DMS79 treated with DMSO at 0.1 percent for 48 hours (cell line): ENCODE results near the gene HFM1.
"Not testable (repeated sequence)": the region's sequence is repeated elsewhere in the genome, so short reads cannot be mapped to it uniquely, and the experiment has no call there.

Source experiments
- DNase-seq: peaks from one replicate; lab custom pipeline; 2025; lab: John Stamatoyannopoulos, UW

Gene HFM1

GRCh38 chr1:91346824-91347223 lies 57.8 kb downstream of the HFM1 start:
- no peak for DNase-seq

DNA sequence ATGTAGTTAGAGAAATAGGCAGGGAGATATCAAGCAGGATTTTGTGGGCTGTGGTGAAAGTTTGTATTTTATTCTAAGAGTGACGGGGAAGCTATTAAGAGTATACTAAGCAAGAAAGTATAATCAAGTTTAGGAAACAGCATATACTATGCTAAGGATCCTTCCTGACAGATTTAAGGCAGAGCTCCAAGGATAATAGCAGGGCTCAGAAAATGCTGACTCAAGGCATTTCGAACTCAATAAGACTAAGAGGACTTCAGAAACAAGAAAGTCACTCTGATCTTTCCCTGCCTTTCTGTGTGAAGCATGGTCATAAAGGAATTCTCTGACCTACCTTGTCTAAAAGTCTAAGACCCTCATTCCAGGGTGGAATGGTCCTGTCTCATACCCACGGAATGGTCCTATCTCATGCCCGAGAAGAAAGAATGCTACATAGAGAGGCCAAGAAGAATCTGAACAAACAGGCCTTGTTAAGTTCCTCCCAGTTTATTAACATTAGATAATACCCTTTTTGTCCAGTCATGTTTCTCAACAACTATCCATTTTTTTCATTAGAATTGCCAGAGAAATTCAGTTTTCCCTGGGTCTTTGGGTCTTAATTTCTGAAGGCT lies 59.1 kb downstream of the HFM1 start:
- DNase-seq: no peak

GRCh38 chr1:91338501-91338900 lies 66.1 kb downstream of the HFM1 start:
- DNase-seq: no peak

- no peak for DNase-seq
These were observed 69.0 kb downstream of the HFM1 start for GRCh38 chr1:91335603-91336002.

DNA sequence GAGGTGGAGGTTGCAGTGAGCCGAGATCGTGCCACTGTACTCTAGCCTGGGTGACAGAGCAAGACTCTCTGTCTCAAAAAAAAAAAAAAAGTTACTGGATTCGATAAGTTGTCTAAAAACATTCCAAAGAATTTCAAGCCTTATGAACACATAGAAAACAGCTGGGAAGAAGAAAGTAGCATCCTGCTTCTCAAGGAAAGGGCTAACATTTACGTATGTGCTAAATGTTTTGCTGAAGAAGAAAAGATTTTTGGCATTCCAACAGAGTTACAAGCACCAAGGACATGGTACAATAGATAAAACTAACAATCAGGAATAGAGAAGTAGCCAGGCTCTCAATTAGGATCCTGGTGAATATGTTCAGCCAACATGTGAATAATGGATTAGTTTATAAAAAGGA lies 69.8 kb downstream of the HFM1 start:
- DNase-seq: no peak

DNA sequence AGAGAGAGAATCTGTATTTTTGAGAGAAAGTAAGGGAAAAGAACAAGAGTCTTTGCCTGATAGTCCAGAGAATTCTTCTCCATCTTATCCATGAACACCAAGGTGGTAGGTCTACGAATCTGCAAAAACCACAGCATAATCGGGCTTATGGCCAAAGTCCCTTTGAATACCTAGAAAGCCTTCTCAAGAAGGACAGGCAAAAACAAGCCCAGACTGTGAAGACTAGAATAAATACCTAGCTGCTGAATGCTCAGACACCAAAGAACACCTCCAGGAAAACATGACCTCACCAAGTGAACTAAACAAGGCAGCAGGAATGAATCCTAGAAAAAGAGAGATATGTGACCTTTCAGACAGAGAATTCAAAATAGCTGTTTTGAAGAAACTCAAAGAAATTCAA lies 79.2 kb downstream of the HFM1 start:
- no peak for DNase-seq

- no peak for DNase-seq
These were observed 90.0 kb downstream of the HFM1 start for GRCh38 chr1:91314643-91315042.

GRCh38 chr1:91311672-91312071 lies 93.0 kb downstream of the HFM1 start:
- DNase-seq: no peak

DNA sequence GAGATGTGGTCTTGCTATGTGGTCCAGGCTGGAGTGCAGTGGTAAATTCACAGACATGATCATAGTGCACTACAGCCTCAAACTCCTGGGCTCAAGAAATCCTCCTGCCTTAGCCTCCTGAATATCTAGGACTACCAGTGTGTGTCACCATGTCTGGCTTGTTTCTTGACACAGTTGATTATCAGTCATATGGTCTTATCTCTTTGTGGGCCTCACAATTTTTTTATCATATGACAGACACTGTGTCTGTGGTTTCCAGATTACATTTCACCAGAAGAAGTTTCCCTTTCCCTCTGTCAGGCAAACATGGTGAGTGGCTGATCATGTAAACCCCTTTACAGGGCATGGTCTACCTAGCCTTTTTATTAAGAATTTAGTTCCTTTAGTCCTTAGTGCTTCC lies 96.1 kb downstream of the HFM1 start:
- no peak for DNase-seq

GRCh38 chr1:91307784-91308409 lies 96.7 kb downstream of the HFM1 start:
- DNase-seq: no peak

GRCh38 chr1:91303165-91303564 lies 101.5 kb downstream of the HFM1 start:
- DNase-seq: no peak

DNA sequence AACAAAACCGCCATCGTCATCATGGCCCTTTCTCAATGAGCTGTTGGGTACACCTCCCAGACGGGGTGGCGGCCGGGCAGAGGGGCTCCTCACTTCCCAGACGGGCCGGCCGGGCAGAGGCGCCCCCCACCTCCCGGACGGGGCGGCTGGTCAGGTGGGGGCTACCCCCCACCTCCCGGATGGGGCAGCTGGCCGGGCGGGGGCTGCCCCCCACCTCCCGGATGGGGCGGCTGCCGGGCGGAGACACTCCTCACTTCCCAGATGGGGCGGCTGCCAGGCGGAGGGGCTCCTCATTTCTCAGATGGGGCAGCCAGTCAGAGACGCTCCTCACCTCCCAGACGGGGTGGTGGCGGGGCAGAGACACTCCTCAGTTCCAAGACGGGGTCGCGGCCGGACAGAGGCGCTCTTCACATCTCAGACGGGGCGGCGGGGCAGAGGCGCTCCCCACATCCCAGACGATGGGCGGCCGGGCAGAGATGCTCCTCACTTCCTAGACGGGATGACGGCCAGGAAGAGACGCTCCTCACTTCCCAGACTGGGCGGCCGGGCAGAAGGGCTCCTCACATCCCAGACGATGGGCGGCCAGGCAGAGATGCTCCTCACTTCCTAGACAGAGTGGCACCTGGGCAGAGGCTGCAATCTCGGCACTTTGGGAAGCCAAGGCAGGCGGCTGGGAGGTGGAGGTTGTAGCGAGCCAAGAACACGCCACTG lies 115.6 kb downstream of the HFM1 start:
- not testable (repeated sequence) for DNase-seq

DNA sequence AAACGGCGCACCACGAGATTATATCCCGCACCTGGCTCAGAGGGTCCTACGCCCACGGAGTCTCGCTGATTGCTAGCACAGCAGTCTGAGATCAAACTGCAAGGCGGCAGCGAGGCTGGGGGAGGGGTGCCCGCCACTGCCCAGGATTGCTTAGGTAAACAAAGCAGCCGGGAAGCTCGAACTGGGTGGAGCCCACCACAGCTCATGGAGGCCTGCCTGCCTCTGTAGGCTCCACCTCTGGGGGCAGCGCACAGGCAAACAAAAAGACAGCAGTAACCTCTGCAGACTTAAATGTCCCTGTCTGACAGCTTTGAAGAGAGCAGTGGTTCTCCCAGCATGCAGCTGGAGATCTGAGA lies 117.7 kb downstream of the HFM1 start:
- not testable (repeated sequence) for DNase-seq

DNA sequence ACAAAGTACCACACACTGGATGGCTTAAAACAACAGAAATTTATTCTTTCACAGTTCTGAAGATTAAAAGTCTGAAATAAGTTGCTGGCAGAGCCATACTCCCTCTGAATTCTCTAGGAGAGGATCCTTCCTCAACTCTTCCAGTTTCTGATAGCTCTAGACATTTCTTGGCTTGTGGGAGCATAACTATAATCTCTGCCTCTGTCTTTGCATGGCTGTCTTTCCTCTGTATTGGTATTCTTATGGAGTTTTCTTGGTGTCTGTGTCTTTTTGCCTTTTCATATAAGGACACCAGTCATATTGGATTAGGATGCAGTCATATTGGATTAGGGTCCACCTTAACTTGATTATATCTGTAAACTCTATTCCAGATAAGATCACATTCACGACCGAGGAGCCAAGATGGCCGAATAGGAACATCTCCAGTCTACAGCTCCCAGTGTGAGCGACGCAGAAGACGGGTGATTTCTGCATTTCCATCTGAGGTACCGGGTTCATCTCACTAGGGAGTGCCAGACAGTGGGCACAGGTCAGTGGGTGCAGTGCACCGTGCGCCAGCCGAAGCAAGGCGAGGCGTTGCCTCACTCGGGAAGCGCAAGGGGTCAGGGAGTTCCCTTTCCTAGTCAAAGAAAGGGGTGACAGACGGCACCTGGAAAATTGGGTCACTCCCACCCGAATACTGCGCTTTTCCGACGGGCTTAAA lies 118.2 kb downstream of the HFM1 start:
- not testable (repeated sequence) for DNase-seq

GRCh38 chr1:91283421-91283726 lies 121.3 kb downstream of the HFM1 start:
- DNase-seq: no peak

DNA sequence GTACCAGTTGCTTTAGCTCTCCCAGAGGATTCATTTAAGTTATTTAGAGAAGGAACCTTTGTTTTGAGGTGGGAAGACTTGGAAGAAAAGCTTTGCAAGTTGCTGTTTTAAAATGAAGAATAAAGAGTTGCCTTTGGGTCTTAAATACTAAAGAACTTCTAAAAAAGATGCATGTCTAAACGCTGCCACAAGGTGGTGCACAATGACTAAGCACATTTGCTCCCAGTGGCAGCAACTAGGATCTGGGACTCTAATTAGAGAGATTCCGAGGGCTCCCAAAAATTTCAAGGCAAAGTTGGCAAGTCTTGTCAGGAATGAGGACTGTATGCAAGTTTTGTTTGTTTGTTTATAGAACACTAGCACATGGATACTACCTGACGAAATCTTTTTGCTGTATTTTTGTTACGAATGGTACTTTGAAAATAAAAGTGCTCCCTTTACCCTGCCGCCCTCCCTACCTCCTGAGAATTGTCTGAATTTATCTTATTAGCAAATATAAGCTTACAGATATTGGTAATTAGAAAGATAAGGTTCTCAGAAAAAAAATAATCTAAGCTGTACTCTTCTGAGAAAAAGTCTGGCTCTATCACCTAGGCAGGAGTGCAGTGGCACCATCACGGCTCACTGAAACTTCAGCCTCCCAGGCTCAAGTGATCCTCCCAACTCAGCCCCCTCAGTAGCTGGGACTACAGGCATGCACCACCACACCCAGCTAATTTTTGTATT lies 121.8 kb downstream of the HFM1 start:
- DNase-seq: peak; percentile 36

DNA sequence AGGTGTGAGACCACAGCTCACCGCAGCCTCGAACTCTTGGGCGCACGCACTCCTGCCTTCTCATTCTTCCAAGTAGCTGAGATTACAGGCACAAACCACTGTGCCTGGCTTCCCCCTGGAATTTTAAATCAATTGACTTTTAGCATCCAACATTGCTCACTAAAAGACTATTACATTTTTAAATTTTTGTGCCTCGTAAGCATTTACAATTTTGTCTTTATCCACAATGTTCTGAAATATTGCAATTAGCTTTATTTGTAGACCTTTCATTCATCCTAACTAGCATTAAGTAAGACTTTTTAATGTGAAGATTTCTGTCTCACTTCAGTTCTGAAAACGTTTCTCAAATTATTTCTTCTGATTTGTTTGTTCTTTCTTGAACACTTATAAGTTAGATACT lies 122.9 kb downstream of the HFM1 start:
- DNase-seq: no peak

- no peak for DNase-seq
These were observed 125.9 kb downstream of the HFM1 start for GRCh38 chr1:91278754-91279153.

DNA sequence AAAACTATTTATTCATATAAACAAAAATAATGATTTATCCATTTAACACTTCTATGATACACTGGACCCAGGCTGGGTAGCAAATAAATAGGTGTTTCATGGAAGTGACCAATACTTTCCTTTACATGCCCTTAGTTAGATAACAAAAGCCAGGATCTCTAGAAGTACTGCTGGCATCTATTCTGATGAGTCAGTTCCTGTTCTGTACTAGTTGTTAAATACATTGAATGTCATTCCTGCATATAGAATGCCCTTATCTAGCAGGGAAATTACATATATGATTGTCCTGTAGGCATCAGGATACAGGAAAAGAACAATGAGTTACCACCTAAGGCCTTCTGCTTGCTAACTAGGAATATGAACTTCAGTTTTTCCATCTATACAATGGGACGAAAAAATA lies 130.8 kb downstream of the HFM1 start:
- DNase-seq: no peak

GRCh38 chr1:91261655-91262054 lies 143.0 kb downstream of the HFM1 start:
- DNase-seq: no peak

DNA sequence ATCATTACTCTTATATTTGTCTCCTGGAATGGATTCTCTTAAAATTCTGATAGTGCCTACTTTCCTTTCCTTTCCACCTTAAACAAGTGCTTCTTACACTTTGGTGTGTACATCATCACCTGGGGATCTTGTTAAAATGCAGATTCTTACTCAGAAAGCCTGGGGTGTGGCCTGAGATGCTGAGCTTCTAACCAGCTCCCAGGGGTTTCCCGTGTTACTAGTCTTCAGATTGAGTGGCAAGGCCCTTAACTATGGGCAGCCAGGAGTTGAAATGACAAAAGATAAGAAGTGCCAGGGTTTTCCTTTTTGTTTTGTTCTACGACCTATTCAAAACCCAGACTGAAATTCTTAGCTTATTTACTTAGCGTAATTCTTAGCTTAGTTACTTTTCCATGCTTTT lies 159.2 kb downstream of the HFM1 start:
- DNase-seq: no peak

- no peak for DNase-seq
These were observed 159.9 kb downstream of the HFM1 start for GRCh38 chr1:91244737-91245136.

GRCh38 chr1:91243171-91243570 lies 161.5 kb downstream of the HFM1 start:
- no peak for DNase-seq
